GM10266 (cell line): ENCODE data around the gene SRBD1.

Experiments used
- DNase-seq: peaks from one replicate; pipeline ENCODE4 v3.0.0; 2012; ENCODE audit errors: extremely low spot score
- CTCF ChIP-seq: IDR thresholded peaks from 2 replicates; pipeline ENCODE4 v1.5.1; 2012; ENCODE audit warnings: mild to moderate bottlenecking, low read depth; ENCODE audit not compliant: control insufficient read depth, insufficient read depth; ENCODE audit errors: missing control alignments

The SRBD1 gene

GRCh38 chr2:45611020-45611859 is at the start of gene SRBD1:
Gene SRBD1 (minus strand): TSS chr2:45611267. CDS start chr2:45605441, 5,826 bp downstream.
- TF ChIP-seq CTCF = no peak
- DNase-seq = peak; percentile 83

GRCh38 chr2:45654250-45654649 is 43.2 kb upstream of the SRBD1 start:
- no peak for DNase-seq
- no peak for TF ChIP-seq CTCF

- no peak for DNase-seq
- no peak for TF ChIP-seq CTCF
Measured at GRCh38 chr2:45653122-45653913, 42.3 kb upstream of the SRBD1 start.

GRCh38 chr2:45652090-45653031 is 41.3 kb upstream of the SRBD1 start:
- no peak for TF ChIP-seq CTCF
- DNase-seq = no peak

- no peak for TF ChIP-seq CTCF
- DNase-seq = peak; percentile 33
Measured at GRCh38 chr2:45651415-45652089, 40.5 kb upstream of the SRBD1 start, which contains the start of gene PRKCE. Gene PRKCE (plus strand): TSS chr2:45651675.

GRCh38 chr2:45650851-45651414 is 39.9 kb upstream of the SRBD1 start:
- peak; percentile 94 for DNase-seq

More at GRCh38 chr2:45650851-45651414, 39.9 kb upstream of the SRBD1 start:
- TF ChIP-seq CTCF = peak; percentile 41
